Retina (tissue), 1 donor: ENCODE results near the gene PTPRN2.
"Not testable (repeated sequence)": the region's sequence is repeated elsewhere in the genome, so short reads cannot be mapped to it uniquely, and the experiment has no call there.

ENCODE experiments used
- DNase-seq: peaks from one replicate; pipeline ENCODE4 v3.0.0-alpha.2; 2016

Gene PTPRN2

GRCh38 chr7:157952841-157953645 lies 634.6 kb downstream of the PTPRN2 start:
- no peak for DNase-seq

- no peak for DNase-seq
Measured at GRCh38 chr7:157952050-157952667, 635.5 kb downstream of the PTPRN2 start.

GRCh38 chr7:157951300-157952049 lies 636.1 kb downstream of the PTPRN2 start:
- no peak for DNase-seq

- DNase-seq: no peak
Measured at GRCh38 chr7:157949711-157950110, 637.9 kb downstream of the PTPRN2 start.

GRCh38 chr7:157947504-157947903 lies 640.1 kb downstream of the PTPRN2 start:
- DNase-seq: no peak

- DNase-seq: no peak
Measured at GRCh38 chr7:157946398-157947060, 641.1 kb downstream of the PTPRN2 start.

GRCh38 chr7:157945401-157945800 lies 642.2 kb downstream of the PTPRN2 start:
- DNase-seq: no peak

- DNase-seq: no peak
Measured at GRCh38 chr7:157944734-157945291, 642.8 kb downstream of the PTPRN2 start.

- DNase-seq: no peak
Measured at GRCh38 chr7:157944051-157944450, 643.6 kb downstream of the PTPRN2 start.

GRCh38 chr7:157943561-157943960 lies 644.1 kb downstream of the PTPRN2 start:
- no peak for DNase-seq

GRCh38 chr7:157941210-157941609 lies 646.4 kb downstream of the PTPRN2 start:
- DNase-seq: no peak

- no peak for DNase-seq
Measured at GRCh38 chr7:157940497-157940896, 647.1 kb downstream of the PTPRN2 start.

- no peak for DNase-seq
Measured at GRCh38 chr7:157938211-157938610, 649.4 kb downstream of the PTPRN2 start.

- no peak for DNase-seq
Measured at GRCh38 chr7:157937406-157937805, 650.2 kb downstream of the PTPRN2 start.

GRCh38 chr7:157936976-157937375 lies 650.6 kb downstream of the PTPRN2 start:
- no peak for DNase-seq

GRCh38 chr7:157935721-157936120 lies 651.9 kb downstream of the PTPRN2 start:
- not testable (repeated sequence) for DNase-seq

- not testable (repeated sequence) for DNase-seq
Measured at GRCh38 chr7:157933219-157934155, 654.1 kb downstream of the PTPRN2 start.

GRCh38 chr7:157932498-157933218 lies 655.0 kb downstream of the PTPRN2 start:
- no peak for DNase-seq

GRCh38 chr7:157930926-157931466 lies 656.6 kb downstream of the PTPRN2 start:
- DNase-seq: no peak

GRCh38 chr7:157930441-157930840 lies 657.2 kb downstream of the PTPRN2 start:
- no peak for DNase-seq

GRCh38 chr7:157929671-157930070 lies 658.0 kb downstream of the PTPRN2 start:
- DNase-seq: no peak
